ENCODE data around the gene PITX1.

DNA sequence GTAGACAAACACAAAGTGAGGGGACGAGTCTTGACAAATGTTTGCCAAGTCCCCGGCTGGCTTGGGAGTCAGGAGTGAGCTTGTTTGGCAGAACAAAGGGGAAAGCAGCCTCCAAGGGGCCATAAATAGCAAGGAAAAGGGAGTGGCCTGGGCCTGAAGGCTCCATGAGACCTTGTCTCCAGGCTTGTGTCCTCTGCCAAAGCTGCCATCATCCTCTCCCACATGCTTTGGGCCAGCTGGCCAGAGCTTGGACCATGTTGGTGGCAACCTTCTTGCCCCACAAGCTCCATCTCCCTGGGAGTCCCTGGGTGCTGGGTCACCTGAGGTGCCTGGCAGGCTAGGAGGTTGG, 13.3 kb upstream of the PITX1 start:
- TF ChIP-seq, protein P1, sequence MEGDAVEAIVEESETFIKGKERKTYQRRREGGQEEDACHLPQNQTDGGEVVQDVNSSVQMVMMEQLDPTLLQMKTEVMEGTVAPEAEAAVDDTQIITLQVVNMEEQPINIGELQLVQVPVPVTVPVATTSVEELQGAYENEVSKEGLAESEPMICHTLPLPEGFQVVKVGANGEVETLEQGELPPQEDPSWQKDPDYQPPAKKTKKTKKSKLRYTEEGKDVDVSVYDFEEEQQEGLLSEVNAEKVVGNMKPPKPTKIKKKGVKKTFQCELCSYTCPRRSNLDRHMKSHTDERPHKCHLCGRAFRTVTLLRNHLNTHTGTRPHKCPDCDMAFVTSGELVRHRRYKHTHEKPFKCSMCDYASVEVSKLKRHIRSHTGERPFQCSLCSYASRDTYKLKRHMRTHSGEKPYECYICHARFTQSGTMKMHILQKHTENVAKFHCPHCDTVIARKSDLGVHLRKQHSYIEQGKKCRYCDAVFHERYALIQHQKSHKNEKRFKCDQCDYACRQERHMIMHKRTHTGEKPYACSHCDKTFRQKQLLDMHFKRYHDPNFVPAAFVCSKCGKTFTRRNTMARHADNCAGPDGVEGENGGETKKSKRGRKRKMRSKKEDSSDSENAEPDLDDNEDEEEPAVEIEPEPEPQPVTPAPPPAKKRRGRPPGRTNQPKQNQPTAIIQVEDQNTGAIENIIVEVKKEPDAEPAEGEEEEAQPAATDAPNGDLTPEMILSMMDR (IDR thresholded peaks at IDR 0.05; ENCODE audit: low read depth, low read length, missing input control): no peak
- TF ChIP-seq TAF1 (conservative IDR thresholded peaks at IDR 0.05) (no peak), JUND (IDR thresholded peaks at IDR 0.05) (no peak), EGR1 (IDR thresholded peaks at IDR 0.05; ENCODE audit: low read depth in 2 of 2) (no peak), SP1 (IDR thresholded peaks at IDR 0.05) (no peak), FOXA1 (IDR thresholded peaks at IDR 0.05) (no peak), YY1 (IDR thresholded peaks at IDR 0.05) (no peak), RAD21 (IDR thresholded peaks at IDR 0.05) (no peak), GABPA (IDR thresholded peaks at IDR 0.05 in 1 of 2, conservative IDR thresholded peaks at IDR 0.05 in 1 of 2) (no peak)
- TF ChIP-seq, protein P2, sequence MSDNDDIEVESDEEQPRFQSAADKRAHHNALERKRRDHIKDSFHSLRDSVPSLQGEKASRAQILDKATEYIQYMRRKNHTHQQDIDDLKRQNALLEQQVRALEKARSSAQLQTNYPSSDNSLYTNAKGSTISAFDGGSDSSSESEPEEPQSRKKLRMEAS (IDR thresholded peaks at IDR 0.05): no peak

All from liver (tissue), 3 donors.